ENCODE measurements around the gene RASA3.

GRCh38 chr13:113981194-113981605 is 151.2 kb downstream of the RASA3 start:
- TF ChIP-seq, protein P1, sequence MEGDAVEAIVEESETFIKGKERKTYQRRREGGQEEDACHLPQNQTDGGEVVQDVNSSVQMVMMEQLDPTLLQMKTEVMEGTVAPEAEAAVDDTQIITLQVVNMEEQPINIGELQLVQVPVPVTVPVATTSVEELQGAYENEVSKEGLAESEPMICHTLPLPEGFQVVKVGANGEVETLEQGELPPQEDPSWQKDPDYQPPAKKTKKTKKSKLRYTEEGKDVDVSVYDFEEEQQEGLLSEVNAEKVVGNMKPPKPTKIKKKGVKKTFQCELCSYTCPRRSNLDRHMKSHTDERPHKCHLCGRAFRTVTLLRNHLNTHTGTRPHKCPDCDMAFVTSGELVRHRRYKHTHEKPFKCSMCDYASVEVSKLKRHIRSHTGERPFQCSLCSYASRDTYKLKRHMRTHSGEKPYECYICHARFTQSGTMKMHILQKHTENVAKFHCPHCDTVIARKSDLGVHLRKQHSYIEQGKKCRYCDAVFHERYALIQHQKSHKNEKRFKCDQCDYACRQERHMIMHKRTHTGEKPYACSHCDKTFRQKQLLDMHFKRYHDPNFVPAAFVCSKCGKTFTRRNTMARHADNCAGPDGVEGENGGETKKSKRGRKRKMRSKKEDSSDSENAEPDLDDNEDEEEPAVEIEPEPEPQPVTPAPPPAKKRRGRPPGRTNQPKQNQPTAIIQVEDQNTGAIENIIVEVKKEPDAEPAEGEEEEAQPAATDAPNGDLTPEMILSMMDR (IDR thresholded peaks at IDR 0.05; ENCODE audit: low read length), result no peak
- TF ChIP-seq EZH2phosphoT487 (IDR thresholded peaks at IDR 0.05; ENCODE audit: low read length), result no peak

All from MM.1S (cell line).